ENCODE data around the gene ACP5.

- TF ChIP-seq POLR2A (IDR thresholded peaks at IDR 0.05): no peak
- no peak for TF ChIP-seq CTCF (IDR thresholded peaks at IDR 0.05)
Observed at GRCh38 chr19:11541238-11541637, 36.2 kb downstream of the ACP5 start.
